Caco-2 (cell line): Measurements from ENCODE around the gene RNF144B. TPM values are rescaled to one million over a fixed set of nuclear protein-coding genes. Genes with fewer than 3 reads are reported as not detected.

Experiments used
- BruUV-seq: library from RNA; stranded (reverse); fragments of 400-500 nt; replicated peaks from 2 replicates; lab custom pipeline; 2021; lab: Mats Ljungman, UMichigan
- CTCF ChIA-PET: fragments of 300-600 bp; sonication (Branson Sonifier 250); formaldehyde crosslinking; loops from one replicate; lab custom pipeline; 2022; ENCODE audit warnings: antibody characterized with exemption; lab: Charles Lee
- POLR2A ChIA-PET: fragments of 300-600 bp; sonication (Branson Sonifier 250); formaldehyde crosslinking; loops from one replicate; lab custom pipeline; 2022; ENCODE audit warnings: antibody characterized with exemption; lab: Charles Lee
- DNase-seq, 2 experiments: peaks; one replicate each; pipeline versions ENCODE4 v3.0.0 to v3.0.0-alpha.2; 2020 to 2022
- H3K27me3 ChIP-seq: replicated peaks from 2 replicates; pipeline ENCODE4 v1.6.0; 2011; ENCODE audit warnings: low read length; ENCODE audit not compliant: control insufficient read depth, insufficient read depth
- H3K36me3 ChIP-seq: 2 replicates; pipeline ENCODE4 v1.5.1; 2011; ENCODE audit warnings: low read length; ENCODE audit not compliant: control insufficient read depth, insufficient read depth
- H3K4me1 ChIP-seq: fragments of 250-450 bp; sonication (Bioruptor Pico); 2 replicates; pipeline ENCODE4 v1.5.1; 2020; ENCODE audit warnings: mild to moderate bottlenecking
- H3K4me3 ChIP-seq: 2 replicates; pipeline ENCODE4 v1.5.1; 2011; ENCODE audit warnings: low read depth, mild to moderate bottlenecking, control low read depth, low read length
- H3K9me3 ChIP-seq: fragments of 250-450 bp; sonication (Bioruptor Pico); 2 replicates; pipeline ENCODE4 v1.5.1; 2020; ENCODE audit warnings: mild to moderate bottlenecking, moderate library complexity
- H3K27ac Mint-ChIP-seq: one replicate; pipeline ENCODE4 v1.8.0; 2022; ENCODE audit warnings: mixed read lengths; ENCODE audit not compliant: unreplicated experiment
- H3K27me3 Mint-ChIP-seq: one replicate; pipeline ENCODE4 v1.8.0; 2022; ENCODE audit warnings: mixed read lengths; ENCODE audit not compliant: insufficient read depth, unreplicated experiment
- H3K36me3 Mint-ChIP-seq: one replicate; pipeline ENCODE4 v1.8.0; 2022; ENCODE audit warnings: mild to moderate bottlenecking, mixed read lengths; ENCODE audit not compliant: insufficient read depth, unreplicated experiment
- H3K4me1 Mint-ChIP-seq: one replicate; pipeline ENCODE4 v1.8.0; 2022; ENCODE audit warnings: low read depth, mixed read lengths; ENCODE audit not compliant: unreplicated experiment
- H3K4me3 Mint-ChIP-seq: one replicate; pipeline ENCODE4 v1.8.0; 2022; ENCODE audit warnings: mild to moderate bottlenecking, moderate library complexity, mixed read lengths; ENCODE audit not compliant: unreplicated experiment
- H3K9me3 Mint-ChIP-seq: one replicate; pipeline ENCODE4 v1.8.0; 2022; ENCODE audit warnings: mixed read lengths; ENCODE audit not compliant: unreplicated experiment
- CTCF ChIP-seq, 2 experiments: fragments of 200-600 bp in 1 of 2; IDR thresholded peaks; 1 replicate in 1 of 2; 2 replicates in 1 of 2; pipeline versions ENCODE4 v1.5.1 to v1.8.0; 2011 to 2022; ENCODE audit warnings: antibody characterized with exemption in 1 of 2, control low read depth in 1 of 2, inconsistent platforms in 1 of 2, low read depth in 1 of 2, low read length in 1 of 2, mild to moderate bottlenecking in 1 of 2, moderate library complexity in 1 of 2; ENCODE audit not compliant: insufficient read depth in 1 of 2, severe bottlenecking in 1 of 2, unreplicated experiment in 1 of 2
- intact Hi-C: fragments of 100-400 bp; cut with micrococcal nuclease; formaldehyde crosslinking; loops from one replicate; pipeline ENCODE4 v1.10.0; 2022; ENCODE audit not compliant: unreplicated experiment
- total RNA-seq: library from RNA; stranded (reverse); gene quantifications from 2 replicates; pipeline ENCODE4 v1.2.3, GENCODE V29; 2022

The RNF144B gene
- total RNA-seq, 1 experiment from 2014 or later, result 0.39 TPM

GRCh38 chr6:18471232-18471964 lies 84.2 kb downstream of the RNF144B start:
- intact Hi-C loops, result no loop called here
- Mint-ChIP-seq H3K27ac (no peak overlapping the region), H3K9me3 (no peaks in the 10 kb centered on the region), H3K36me3 (peaks cover 5% of the 10 kb centered on the region), H3K27me3 (peaks cover 2% of the 10 kb centered on the region), H3K4me1 (no peaks in the 10 kb centered on the region), H3K4me3 (no peak overlapping the region)
- Histone ChIP-seq H3K4me3 (no peak overlapping the region), H3K4me1 (peaks cover 8% of the 10 kb centered on the region), H3K27me3 (no peaks in the 10 kb centered on the region), H3K36me3 (no peaks in the 10 kb centered on the region), H3K9me3 (no peaks in the 10 kb centered on the region)
- ChIA-PET CTCF (no interaction called here), POLR2A (no interaction called here)
- no peak for DNase-seq
- TF ChIP-seq CTCF (IDR thresholded peaks at IDR 0.05; ENCODE audit: insufficient read depth in 1 of 2, low read depth in 1 of 2, low read length in 1 of 2, severe bottlenecking in 1 of 2, unreplicated experiment in 1 of 2), result no peak
- no TSS peak for BruUV-seq

- BruUV-seq, result no TSS peak
Measured at GRCh38 chr6:18472941-18473340, 85.8 kb downstream of the RNF144B start.

GRCh38 chr6:18473755-18474154 lies 86.6 kb downstream of the RNF144B start:
- no peak overlapping the region for H3K4me3 ChIP-seq
- H3K4me1 Mint-ChIP-seq, result no peaks in the 10 kb centered on the region
- no peak for TF ChIP-seq CTCF (IDR thresholded peaks at IDR 0.05; ENCODE audit: insufficient read depth in 1 of 2, low read depth in 1 of 2, low read length in 1 of 2, severe bottlenecking in 1 of 2, unreplicated experiment in 1 of 2)
- H3K9me3 Mint-ChIP-seq, result no peaks in the 10 kb centered on the region
- no peak overlapping the region for H3K4me3 Mint-ChIP-seq
- intact Hi-C loops, result no loop called here
- H3K9me3 ChIP-seq, result no peaks in the 10 kb centered on the region
- no peak for DNase-seq
- peaks cover under 1% of the 10 kb centered on the region for H3K4me1 ChIP-seq
- no peaks in the 10 kb centered on the region for H3K36me3 ChIP-seq
- ChIA-PET POLR2A (no interaction called here), CTCF (no interaction called here)
- BruUV-seq, result no TSS peak
- peaks cover 5% of the 10 kb centered on the region for H3K36me3 Mint-ChIP-seq
- peaks cover 3% of the 10 kb centered on the region for H3K27me3 Mint-ChIP-seq
- H3K27me3 ChIP-seq, result no peaks in the 10 kb centered on the region
- H3K27ac Mint-ChIP-seq, result no peak overlapping the region

More at GRCh38 chr6:18472941-18473340, 85.8 kb downstream of the RNF144B start:
- Mint-ChIP-seq H3K36me3 (peaks cover 5% of the 10 kb centered on the region), H3K4me1 (no peaks in the 10 kb centered on the region), H3K27me3 (peaks cover 3% of the 10 kb centered on the region), H3K9me3 (no peaks in the 10 kb centered on the region), H3K27ac (no peak overlapping the region), H3K4me3 (no peak overlapping the region)
- TF ChIP-seq CTCF (IDR thresholded peaks at IDR 0.05; ENCODE audit: insufficient read depth in 1 of 2, low read depth in 1 of 2, low read length in 1 of 2, severe bottlenecking in 1 of 2, unreplicated experiment in 1 of 2), result no peak
- no peak for DNase-seq
- H3K9me3 ChIP-seq, result no peaks in the 10 kb centered on the region
- H3K27me3 ChIP-seq, result no peaks in the 10 kb centered on the region
- ChIA-PET POLR2A (interaction anchor here (0.6 kb wide), 1 partner anchor 36 kb away, joined by 5 read pairs; no protein-coding TSS in a partner anchor), CTCF (no interaction called here)
- intact Hi-C loops, result no loop called here
- H3K36me3 ChIP-seq, result no peaks in the 10 kb centered on the region
- H3K4me1 ChIP-seq, result peaks cover 8% of the 10 kb centered on the region
- no peak overlapping the region for H3K4me3 ChIP-seq
